GM18498 (cell line): Measurements from ENCODE around the gene CERT1.
A peak's percentile ranks its signal among the peaks of the same experiment; 100 is the strongest.
"Not testable (repeated sequence)": the region's sequence is repeated elsewhere in the genome, so short reads cannot be mapped to it uniquely, and the experiment has no call there.

Experiments
- ATAC-seq: cut with Tn5 transposase; IDR thresholded peaks from one replicate; pipeline ENCODE4 v1.9.1; 2021; ENCODE audit warnings: mild to moderate bottlenecking, moderate library complexity; ENCODE audit not compliant: unreplicated experiment

The CERT1 gene

DNA sequence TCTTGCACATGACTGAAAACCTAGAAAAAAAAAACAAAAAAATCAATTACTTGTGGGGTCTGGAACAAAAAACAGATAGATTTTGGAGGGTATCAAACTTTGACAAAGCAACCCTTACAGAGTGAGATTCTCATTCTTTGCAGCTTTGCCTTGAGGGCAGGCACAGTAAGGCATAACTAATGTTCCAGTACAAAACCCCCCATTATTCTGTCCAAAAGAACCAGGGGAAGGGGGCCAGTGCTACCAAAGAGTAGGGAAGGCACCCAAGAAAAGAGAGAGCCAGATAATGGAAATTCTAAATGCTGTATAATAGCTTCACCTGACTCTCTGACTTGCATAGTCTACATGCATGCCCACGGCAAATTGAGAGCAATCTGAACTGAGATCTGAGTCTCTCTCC lies 13.2 kb upstream of the CERT1 start:
- ATAC-seq, result no peak

- ATAC-seq, result peak; percentile 89
Observed at GRCh38 chr5:75524071-75524470, 12.6 kb upstream of the CERT1 start.

- no peak for ATAC-seq
Observed at GRCh38 chr5:75523275-75523674, 11.8 kb upstream of the CERT1 start.

DNA sequence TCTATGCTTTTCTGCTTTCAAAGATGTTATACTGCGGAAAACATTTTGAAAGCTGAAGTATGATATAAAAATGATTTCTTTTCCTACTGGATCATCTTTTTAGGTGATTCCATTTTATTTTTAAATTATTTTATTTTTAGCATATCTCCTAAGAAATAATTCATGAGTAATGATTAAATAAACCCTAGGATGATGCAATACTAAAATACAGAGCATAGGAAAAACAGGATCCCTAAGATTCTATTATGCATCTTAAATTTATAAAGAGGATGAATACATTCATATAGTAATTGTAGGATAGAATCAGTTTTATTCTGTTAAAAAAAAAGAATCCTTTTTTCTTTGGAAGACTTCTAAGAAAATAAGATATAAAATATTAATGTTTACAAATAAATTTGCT lies 11.1 kb upstream of the CERT1 start:
- no peak for ATAC-seq

- ATAC-seq, result no peak
Observed at GRCh38 chr5:75522025-75522424, 10.6 kb upstream of the CERT1 start.

DNA sequence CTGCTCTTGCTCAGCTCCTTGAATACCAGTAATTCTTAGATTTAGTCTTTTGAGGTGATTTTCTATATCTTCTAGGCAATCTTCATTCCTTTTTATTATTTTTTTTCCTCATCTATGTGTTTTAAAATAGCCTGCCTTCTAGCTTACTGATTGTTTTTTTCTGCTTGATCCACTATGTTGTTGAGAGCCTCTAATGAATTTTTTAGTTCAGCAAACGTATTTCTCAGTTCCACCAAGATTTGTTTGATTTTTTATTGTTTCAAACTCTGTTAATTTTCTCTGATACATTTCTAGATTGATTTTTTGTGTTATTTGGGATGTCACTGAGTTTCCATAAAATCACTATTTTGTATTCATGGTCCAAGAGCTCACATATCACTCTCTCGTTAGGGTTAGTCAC lies 9.8 kb upstream of the CERT1 start:
- no peak for ATAC-seq

DNA sequence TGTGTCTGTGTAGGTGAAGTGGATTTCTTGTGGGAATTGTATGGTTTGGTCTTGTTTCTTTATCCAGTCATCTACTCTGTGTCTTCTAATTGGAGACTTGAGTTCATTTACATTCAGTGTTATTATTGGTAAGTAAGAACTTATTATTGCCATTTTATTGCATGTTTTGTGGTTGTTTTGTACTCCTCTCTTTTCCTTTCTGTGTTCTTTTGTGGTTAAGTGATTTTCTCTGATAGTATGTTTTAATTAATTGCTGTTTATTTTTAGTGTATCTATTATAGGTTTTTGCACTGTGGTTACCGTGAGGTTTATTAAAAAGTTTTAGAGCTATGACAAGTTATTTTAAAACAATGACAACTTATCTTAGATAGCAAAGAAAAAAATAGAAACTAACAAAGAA lies 8.3 kb upstream of the CERT1 start:
- no peak for ATAC-seq

DNA sequence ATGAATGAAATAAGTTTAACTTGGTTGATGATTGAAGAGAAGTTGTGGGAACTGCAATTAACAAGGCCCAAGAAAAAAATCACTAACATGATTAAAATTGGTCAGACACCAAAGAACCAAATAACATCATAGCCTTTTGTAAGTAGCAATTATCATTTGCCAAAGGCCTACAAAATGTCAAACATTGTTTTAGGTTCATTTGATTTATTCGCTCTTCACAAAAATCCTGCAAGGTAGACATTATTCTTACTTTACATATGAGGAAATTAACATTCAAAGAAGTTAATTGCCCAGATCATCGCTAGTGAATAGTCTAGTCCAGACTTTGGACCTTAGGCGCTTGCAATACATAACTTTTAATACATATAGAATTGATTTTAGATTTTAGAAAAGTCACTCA lies 2.9 kb upstream of the CERT1 start:
- ATAC-seq, result no peak

GRCh38 chr5:75513841-75514240 lies 2.4 kb upstream of the CERT1 start:
- no peak for ATAC-seq

GRCh38 chr5:75512383-75513074 lies 1.1 kb upstream of the CERT1 start:
- no peak for ATAC-seq

DNA sequence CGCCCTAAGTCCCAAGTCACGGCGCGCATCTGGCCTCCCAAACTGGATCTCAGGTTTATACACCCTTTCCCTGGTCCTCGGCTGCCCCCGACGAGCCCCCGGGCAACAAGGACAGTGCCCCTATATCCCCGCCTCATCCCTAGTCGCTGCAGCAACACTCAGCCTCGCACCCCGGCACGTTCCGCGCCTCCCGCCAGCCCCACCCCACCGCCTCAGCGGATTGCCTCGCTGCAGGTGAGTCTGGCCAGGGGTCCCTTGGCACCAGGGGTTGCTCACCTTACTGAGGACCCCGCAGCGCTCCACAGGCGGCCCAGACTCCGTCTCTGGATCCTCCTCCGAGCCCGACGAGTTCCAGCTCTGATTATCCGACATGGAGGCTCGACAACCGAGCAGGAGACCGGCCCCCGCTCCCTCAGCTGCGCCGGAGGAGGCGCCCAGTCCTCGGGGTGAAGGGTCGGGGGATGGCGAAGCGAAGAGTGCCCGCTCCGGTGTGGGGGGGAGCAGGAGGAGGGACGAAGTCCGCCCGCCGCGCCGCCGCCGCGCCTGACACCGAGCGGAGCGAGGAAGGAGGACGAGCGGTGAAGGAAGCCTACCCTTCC lies 494 bp downstream of the CERT1 start:
- ATAC-seq, result peak; percentile 34

DNA sequence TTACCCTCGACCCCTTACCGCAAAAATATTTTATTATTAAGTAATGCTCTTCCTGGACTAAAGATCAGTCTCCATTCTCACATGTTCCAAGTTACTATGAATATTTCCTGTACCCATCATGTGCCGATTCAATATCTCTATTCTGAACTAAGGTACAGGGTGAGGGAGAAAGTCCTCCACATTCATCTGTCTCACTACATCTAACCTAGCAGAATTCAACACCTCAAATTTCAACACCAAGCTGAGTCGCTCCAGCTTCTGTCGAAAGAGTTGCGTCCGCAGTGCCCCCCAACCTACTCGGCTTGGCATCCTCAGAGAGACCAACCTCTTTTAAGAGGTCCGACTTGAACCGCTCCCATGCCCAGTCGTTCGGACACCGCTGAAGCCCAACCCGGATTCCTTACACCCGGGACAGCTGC lies 1.0 kb downstream of the CERT1 start:
- peak; percentile 2 for ATAC-seq

GRCh38 chr5:75509956-75510355 lies 1.5 kb downstream of the CERT1 start:
- no peak for ATAC-seq

DNA sequence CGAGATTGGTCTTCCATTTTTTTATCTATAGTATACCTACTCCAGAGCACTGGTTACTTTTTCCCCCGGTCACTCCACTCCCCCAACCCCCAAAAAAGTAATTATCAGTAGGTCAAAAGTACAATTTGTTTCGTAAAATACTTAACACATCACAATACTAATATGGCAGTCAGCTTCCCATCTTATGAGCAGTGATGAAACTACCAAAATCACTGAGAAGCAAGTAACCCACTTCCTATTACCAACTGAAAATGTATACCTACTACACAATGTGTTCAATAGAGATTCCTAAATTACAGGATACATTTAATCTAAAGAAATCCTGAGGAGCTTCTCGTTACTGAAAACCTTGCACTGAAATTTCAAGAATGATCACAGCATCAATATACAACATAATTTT lies 1.9 kb downstream of the CERT1 start:
- no peak for ATAC-seq

- ATAC-seq, result no peak
Observed at GRCh38 chr5:75507841-75508240, 3.6 kb downstream of the CERT1 start.

DNA sequence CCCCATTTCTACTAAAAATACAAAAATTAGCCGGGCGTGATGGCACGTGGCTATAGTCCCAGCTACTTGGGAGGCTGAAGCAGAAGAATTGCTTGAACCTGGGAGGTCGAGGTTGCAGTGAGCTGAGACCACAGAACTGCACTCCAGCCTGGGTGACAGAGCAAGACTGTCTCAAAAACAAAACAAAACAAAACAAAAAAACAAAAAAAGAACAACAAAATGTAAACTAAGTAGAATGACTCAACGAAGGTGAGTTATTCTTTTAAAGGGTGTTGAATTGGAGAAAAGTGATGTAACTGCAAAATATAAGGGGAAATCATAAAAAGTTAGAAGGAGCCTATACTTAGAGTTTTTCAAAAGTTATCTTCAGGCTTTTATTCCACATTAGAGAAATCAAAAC lies 6.3 kb downstream of the CERT1 start:
- ATAC-seq, result not testable (repeated sequence)

GRCh38 chr5:75498875-75499274 lies 12.6 kb downstream of the CERT1 start:
- ATAC-seq, result not testable (repeated sequence)

DNA sequence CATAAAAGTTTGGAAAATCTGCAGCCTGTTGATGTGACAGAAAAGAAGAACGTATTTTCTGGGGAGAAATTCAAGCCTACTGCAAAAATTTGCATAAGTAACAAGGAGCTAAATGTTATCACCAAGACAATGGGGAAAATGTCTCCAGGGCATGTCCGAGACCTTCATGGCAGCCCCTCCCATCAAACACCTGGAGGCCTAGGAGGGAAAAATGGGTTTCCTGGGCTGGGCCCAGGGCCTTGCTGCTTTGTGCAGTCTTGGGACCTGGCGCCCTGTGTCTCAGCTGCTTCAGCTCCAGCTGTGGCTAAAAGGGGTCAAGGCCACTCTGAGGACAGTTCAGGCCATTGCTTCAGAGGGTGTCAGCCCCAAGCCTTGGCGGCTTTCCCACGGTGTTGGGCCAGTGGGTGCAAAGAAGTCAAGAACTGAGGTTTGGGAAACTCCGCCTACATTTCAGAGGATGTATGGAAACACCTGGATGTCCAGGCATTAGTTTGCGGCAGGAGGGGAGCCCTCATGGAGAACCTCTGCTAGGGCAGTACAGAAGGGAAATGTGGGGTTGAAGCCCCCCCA lies 13.1 kb downstream of the CERT1 start:
- ATAC-seq, result no peak

- ATAC-seq, result no peak
Observed at GRCh38 chr5:75496026-75496425, 15.4 kb downstream of the CERT1 start.

GRCh38 chr5:75491621-75492020 lies 19.8 kb downstream of the CERT1 start:
- ATAC-seq, result no peak

DNA sequence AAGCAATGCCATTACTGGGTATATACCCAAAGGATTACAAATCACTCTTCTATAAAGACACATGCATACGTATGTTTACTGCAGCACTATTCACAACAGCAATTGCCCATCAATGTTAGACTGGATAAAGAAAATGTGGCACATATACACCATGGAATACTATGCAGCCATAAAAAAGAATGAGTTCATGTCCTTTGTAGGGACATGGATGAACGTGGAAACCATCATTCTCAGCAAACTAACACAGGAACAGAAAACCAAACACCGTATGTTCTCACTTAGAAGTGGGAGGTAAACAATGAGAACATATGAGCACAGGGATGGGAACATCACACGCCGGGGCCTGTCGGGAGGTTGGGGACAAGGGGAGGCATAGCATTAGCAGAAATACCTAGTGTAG lies 21.6 kb downstream of the CERT1 start:
- not testable (repeated sequence) for ATAC-seq

DNA sequence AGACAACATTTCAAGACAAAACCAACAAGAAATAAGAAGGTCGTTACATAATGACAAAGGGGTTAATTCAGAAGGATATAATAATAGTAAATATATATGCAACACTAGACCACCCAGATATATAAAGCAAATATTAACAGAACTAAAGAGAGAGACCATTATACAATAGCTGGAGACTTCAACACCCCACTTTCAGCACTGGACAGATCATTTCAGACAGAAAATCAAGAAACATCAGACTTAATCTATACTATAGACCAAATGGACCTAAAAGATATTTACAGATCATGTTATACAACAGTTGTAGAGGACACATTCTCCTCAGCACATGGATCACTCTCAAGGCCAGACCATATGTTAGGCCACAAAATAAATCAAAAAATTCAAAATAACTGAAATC lies 26.8 kb downstream of the CERT1 start:
- ATAC-seq, result no peak

GRCh38 chr5:75482482-75482881 lies 28.9 kb downstream of the CERT1 start:
- no peak for ATAC-seq
